GM18499 (cell line): ENCODE results near the gene RPL15.
A peak's percentile ranks its signal among the peaks of the same experiment; 100 is the strongest.
"Not testable (repeated sequence)": the region's sequence is repeated elsewhere in the genome, so short reads cannot be mapped to it uniquely, and the experiment has no call there.

ENCODE experiments used
- ATAC-seq: cut with Tn5 transposase; IDR thresholded peaks from one replicate; pipeline ENCODE4 v1.9.1; 2021; ENCODE audit warnings: moderate number of reproducible peaks; ENCODE audit not compliant: insufficient read depth, unreplicated experiment

Gene RPL15

DNA sequence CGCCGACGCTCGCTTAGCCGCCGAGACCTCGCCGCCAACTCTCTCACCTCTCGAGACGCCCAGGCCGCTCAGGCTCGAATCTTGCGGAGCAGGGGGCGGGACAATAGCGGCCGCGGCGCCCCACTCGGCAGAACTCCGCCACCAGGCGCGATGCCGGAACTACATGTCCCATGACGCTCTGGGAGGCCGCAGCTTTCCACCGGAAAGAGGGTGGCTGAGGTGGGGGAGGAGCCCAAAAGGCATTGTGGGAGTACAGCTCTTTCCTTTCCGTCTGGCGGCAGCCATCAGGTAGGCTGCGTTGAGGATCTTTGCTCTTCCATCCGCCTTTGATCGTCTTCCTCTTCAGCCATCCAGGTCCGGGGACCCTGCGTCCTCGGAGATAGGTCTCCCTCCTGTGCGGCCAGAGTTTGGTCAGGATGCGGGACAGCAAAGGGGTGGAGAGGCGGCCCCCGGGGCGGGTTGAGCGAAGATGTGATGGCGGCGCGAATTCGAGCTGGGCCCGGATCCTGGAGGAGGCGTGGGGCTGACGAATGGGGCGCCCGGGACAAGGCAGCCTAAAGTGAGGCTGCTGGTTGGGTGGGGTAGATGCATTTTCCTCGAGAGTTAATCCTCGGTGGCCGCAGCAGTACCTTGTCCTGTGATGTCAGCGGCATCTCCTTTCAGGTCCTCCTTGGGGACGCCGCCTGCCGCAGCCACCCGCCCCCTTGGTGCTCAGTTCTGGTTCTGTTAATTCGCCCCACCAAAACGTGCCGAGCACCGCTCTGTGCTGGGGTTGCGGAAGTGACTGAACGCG is at the start of gene RPL15, which contains the start of gene NKIRAS1:
Gene RPL15, plus strand, starts transcription at position 247 of the 793 bp plus-strand sequence. CDS start 728 bp downstream, outside the sequence.
Gene NKIRAS1, minus strand, starts transcription at position 105 of the 793 bp plus-strand sequence. CDS start 6,086 bp downstream, outside the sequence.
- ATAC-seq = peak; percentile 88

DNA sequence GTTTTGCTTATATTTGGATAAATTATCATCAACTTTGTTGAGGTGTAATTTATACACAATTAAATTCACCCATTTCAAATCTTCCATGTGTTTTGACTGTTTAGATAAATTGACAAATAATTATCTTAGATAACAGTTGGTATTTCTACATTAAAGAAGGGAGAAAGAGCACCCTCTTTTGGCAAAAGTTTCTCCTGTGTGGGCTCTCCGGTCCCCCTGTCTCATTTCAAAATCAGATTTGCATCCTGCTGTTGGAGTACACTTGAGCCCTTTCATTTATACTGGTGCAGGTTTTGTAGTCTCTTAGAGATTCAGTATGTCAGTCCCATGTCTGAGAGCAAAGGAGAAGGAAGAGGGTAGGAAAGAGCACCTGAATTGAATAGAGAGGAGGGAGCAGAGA is 49.5 kb upstream of the RPL15 start:
- ATAC-seq = no peak

DNA sequence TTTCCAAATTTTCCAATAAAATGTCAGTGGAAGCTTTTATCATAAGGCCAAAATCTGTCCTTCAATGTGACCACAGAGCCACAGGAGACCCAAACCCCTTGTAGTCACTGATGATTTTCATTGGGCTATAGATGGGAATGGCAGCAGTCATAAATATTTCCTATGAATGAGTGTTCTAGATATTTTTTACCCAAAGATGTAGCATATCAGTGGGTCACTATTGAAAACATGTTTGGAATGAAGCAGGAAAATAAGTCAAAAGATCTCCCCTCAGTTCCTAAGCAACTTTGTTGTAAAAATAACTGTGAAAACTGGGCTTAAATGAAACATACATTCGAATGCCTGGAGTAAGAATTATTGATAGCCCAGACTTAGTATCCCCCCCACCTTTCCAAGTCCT is 49.1 kb upstream of the RPL15 start:
- ATAC-seq = no peak

DNA sequence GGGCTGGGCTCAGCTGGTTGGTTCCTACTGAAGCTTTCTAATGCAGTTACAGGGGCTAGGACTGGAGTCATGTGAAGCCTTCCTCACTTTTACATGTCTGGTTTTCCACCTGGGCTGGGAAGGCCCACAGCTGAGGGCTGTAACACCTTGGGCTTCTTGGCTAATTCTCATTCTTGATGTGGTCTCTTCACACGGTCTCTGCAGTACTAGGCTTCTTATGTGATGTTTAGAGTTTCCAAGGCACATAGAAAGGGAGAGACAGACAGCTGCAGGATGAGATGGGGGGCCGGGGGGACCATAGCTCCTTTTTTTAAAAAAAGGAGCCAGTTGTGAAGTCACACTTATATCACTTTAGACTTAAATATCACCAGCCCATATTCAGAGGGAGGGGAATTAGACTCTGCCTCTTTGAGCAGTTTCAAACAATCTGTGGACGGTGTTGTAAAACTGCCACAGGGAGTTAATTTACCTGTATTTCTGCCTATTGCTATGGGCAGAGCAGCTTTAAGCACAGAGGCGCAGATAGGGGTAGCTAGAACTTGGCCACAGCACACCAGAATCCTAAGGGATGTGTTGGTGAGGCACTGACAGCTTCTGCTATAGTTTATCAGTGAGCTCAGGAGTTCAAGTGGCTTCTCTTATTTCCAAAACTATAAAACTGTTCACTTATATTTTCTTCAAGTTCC is 46.8 kb upstream of the RPL15 start:
- no peak for ATAC-seq

DNA sequence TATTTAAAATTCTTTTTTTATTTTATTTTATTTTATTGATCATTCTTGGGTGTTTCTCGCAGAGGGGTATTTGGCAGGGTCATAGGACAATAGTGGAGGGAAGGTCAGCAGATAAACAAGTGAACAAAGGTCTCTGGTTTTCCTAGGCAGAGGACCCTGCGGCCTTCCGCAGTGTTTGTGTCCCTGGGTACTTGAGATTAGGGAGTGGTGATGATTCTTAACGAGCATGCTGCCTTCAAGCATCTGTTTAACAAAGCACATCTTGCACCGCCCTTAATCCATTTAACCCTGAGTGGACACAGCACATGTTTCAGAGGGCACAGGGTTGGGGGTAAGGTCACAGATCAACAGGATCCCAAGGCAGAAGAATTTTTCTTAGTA is 46.3 kb upstream of the RPL15 start:
- ATAC-seq = not testable (repeated sequence)

DNA sequence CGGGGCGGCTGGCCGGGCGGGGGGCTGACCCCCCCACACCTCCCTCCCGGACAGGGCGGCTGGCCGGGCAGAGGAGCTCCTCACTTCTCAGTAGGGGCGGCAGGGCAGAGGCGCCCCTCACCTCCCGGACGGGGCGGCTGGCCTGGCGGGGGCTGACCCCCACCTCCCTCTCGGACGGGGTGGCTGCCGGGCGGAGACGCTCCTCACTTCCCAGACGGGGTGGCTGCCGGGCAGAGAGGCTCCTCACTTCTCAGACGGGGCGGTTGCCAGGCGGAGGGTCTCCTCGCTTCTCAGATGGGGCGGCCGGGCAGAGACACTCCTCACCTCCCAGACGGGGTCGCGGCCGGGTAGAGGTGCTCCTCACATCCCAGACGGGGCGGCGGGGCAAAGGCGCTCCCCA is 45.6 kb upstream of the RPL15 start:
- not testable (repeated sequence) for ATAC-seq

DNA sequence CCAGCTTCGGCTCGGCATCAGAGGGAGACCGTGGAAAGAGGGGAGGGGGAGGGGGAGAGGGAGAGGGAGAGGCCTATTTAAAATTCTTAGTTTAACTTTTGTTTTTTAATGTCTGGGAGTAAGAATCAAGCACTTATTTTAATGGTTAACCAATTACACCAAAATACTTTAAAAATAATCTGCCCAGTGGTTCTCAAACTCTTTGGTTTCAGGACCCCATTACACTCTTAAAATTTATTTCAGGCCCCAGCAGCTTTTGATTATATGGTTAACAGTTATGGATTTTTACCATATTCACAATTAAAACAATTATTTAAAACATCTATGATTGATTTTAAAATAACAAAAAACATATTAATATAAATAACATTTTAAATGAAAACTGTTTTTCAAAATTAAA is 44.6 kb upstream of the RPL15 start:
- no peak for ATAC-seq

DNA sequence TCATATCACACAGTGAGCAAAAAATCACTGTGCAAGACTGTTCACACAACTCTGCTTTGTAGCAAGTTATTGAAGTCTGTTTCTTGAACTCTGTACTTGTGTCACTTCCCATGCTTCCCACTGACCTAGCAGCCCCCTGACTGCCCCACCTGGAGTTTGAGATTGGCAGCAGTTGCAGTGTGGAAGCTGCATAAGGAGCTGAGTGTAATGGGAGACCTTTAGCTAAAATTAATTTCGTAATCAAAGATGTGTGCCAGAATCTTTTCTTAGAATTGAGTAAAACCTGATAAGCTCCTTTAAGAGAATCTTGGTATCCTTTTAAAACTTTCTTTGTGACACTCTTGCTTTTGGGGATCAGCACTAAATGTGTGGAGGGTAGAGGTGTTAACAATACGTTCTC is 43.0 kb upstream of the RPL15 start:
- no peak for ATAC-seq

DNA sequence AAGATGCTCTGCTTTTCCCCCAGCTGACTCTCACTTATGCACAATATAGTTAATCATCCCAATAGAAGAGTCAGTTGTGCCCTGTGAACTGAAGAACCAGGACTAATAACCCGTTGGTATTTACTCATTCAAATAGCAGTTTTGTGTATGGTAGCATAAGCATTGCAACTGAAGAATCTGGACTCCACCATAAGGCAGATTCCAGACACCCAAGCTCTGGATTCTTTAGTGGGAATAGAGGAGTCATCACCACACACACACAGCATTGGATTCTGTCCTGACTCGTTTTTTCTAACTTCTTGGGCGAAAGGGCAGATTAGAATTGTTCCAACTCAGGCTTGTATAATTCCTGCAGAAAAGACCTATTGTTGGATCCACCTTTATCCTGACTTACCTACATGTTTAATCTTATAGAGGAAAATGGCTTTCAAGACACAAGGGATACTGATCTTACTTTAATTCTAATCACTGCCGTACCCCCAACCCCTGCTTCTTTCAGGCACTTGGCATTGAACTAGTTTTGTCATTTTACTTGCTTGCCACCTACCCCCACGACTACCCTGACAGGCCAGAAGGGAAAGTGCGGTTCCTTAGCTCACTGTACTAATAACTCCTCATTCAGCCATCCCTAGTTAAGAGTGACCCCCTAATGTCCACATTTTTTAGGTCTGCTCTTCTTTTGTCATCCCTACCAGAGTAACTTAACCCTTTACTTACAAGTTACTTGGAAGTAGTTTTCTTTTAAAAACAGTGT is 42.4 kb upstream of the RPL15 start:
- ATAC-seq = no peak

DNA sequence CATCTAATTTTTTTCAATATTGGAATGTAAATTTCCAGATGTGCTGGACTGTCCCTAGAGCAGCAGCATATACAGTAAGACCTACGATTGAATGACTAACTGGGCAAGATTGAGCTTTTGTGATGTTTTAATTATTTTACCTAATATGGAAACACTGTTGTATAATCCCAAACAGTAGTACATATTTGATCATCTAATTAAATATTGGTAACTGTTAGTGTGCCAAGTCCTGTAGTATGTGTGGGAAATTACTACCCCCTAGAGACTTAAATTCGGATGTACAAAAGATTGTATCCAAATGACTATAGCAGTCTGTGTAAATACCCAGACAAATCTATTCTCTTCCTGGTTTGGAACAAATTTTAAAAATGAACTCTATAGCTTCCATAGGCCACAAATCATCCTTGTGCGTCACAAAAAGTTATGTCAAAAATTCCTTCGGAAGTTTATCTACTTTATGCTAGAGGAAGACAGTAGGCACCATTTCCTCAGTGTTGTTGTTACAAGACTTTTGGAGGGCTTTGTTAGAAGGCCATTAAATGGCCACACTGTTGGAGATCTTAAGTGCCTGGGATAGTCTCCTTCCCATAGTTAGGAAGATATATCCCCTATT is 41.7 kb upstream of the RPL15 start:
- ATAC-seq = no peak

DNA sequence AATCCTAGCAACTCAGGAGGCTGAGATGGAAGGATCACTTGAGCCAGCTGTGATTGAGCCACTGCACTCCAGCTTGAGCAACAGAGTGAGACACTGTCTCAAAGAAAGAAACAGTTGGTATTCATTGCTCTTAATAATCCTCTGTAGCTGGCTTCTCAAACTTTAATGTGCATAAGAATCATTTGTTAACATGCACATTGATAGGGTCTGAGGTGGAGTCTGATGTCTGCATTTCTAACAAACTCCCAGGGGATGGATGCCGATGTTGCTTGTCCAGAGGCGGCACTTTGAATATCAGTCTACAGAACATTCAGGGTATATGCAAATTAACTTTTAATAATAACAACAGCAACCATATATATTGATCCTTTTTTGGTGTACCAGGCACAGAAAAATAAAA is 40.0 kb upstream of the RPL15 start:
- no peak for ATAC-seq

DNA sequence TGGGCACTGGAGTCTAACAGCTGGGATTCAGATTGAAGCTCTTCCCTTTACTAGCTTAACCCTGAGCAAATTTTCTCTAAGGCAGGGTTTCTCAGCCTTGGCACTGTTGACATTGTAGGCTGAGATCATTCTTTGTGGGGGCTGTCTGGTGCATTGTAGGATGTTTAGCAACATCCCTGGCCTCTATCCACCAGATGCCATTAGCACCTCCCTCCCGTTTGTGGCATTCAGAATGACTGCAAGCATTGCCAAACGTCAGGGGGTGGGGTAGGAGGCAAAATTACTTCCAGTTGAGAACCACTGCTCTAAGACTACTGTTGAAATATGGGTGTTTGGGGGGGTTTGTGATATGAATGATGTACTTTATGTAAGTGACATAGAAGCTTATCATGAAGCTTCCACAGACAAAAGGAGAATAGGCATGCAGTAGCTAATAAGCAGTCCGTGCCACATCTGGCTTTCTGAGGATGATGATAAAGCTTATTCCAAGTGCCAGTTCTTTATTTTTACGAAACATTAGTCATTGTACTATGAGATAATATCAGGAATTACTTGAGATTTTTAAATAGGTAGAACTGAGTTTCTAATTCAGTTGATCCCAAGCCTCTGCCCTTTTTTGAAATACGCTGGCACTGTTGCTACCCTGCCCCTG is 39.5 kb upstream of the RPL15 start:
- no peak for ATAC-seq

DNA sequence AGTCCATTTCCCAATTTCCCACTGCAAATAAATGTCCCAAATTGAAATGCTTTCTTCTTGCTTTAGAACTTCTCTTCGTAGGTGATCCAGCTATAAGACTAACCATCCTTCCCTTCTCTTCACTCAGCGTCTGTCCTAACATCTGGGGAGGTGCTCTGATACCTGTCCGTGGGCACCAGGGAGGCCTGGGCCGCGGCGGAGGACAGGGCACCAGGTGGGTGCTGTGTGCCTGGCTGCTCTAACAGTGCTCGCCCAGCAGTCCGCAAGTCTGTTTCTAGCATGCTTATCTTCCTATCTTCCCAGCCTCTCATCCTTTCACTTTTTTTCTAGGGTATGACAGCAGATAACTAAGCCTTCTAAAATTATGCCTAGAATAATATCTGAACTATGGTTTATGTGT is 37.4 kb upstream of the RPL15 start:
- no peak for ATAC-seq

DNA sequence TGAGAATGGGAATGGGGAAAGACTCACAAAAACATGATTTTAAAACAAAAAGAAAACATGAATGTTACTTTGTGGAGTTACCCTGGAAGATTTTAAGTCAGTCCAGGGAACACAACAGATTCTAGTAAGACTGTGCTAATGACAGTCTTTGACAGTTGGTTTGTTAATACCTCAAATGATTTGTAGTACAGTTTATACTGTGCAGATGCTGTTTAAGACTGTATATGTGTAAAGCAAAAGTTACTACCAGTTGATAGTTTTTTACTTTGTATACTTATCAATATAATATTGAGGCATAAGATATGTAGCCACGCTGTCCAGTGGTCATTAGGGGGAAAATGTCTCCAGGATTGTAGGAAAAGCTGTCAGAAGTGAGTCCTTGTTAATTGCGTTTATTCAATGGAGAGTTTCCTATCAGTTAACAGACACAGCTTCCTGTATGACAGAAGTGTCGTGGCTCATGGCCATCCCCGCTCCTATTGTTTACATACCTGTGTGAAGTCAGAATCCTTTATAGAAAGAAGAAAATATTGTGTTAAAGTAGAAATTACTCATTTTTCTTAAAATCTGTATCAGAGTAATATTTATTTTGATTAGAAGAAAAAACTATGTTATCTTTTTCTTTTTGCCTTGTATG is 36.1 kb upstream of the RPL15 start:
- no peak for ATAC-seq

DNA sequence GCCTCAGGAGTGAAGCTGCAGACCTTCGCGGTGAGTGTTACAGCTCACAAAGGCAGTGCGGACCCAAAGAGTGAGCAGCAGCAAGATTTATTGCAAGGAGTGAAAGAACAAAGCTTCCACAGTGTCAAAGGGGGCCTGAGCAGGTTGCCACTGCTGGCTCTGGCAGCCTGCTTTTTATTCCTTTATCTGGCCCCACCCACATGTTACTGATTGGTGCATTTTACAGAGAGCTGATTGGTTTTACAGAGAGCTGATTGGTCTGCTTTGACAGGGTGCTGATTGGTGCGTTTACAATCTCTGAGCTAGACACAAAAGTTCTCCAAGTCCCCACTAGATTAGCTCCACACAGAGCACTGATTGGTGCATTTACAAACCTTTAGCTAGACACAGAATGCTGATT is 34.9 kb upstream of the RPL15 start:
- ATAC-seq = not testable (repeated sequence)

DNA sequence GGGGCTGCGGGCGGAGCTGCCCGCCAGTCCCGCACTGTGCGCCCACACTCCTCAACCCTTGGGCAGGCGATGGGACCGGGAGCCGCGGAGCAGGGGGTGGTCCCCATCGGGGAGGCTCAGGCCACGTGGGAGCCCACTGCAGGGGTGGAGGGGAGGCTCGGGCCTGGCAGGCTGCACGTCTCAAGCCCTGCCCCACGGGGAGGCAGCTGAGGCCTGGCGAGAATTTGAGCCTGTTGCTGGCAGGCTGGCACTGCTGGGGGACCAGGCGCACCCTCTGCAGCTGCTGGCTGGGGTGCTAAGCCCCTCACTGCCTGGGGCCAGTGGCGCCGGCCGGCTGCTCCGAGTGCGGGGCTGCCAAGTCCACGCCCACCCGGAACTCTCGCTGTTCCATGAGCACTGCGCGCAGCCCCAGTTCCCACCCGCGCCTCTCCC is 34.4 kb upstream of the RPL15 start:
- no peak for ATAC-seq

DNA sequence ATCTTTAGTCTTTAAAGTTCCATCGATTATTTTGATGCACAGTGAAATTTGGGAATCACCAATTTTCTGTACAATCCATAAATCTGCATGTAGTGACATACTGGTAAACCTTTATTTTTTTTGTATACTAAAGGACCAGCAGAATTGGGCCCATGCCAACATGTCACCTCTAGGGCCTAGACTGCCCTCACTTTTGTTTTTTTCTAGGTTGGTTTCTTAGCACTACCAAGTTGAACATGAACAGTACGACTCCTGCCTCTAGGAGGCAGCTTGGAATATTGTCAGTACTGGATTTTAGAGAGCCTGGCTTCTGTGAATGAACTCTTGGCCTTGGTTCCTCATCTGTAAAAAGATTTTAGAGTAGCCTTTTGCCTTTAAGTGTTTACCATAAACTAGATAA is 32.5 kb upstream of the RPL15 start:
- ATAC-seq = no peak

DNA sequence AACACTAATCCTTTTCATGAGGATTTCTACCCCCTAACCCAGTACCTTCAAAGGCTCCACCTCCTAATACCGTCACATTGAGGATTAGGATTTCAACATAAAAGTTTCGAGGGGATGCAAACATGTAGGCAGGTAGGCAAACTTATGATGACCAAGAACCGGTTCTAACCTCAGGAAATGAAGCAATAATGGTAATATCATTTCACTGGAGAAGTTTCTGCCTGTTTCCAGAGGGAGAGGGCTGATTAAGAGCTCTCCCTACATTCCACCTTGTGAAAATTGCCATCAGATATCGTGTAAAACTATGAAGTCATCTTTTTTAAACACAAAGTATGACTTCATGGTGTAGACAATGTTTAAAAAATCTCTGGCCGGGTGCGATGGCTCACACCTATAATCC is 31.7 kb upstream of the RPL15 start:
- ATAC-seq = no peak

DNA sequence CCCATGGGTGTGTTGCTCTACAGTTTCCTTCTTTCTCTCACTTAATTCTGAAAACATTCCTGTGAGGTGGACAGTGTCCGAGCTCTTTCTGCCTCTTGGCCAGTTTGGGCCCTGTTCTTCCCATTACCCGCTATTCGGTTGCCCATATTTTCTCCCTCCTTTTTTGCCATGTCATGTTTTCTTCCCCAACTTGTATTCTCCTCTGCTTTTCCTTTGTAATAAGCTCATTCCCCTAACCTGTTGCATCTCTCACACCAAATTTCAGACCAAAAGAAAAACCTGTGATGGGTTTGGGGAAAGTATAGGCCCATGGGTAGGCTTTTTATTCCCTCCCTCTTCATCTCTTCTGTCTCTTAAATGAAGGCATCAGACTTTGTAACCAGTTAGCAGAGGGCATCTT is 30.6 kb upstream of the RPL15 start:
- ATAC-seq = no peak
